Astrocyte of the cerebellum (primary cell): ENCODE results near the gene PLEKHH3.

Experiments
- DNase-seq: peaks from one replicate; pipeline ENCODE4 v3.0.0-alpha.2; 2011; ENCODE audit warnings: low read depth
- H3K4me3 ChIP-seq: 2 replicates; pipeline ENCODE4 v1.5.1; 2011; ENCODE audit warnings: mild to moderate bottlenecking, low read depth, low read length, moderate library complexity
- in situ Hi-C: cut with HindIII; loops from 2 replicates; pipeline ENCODE4 v1.10.0; 2017; ENCODE audit warnings: low sequenced_read_pairs
- TF ChIP-seq, protein P1 (sequence below): IDR thresholded peaks from 2 replicates; pipeline ENCODE4 v1.5.1; 2012; ENCODE audit warnings: low read length, low read depth, moderate library complexity, mild to moderate bottlenecking; ENCODE audit errors: missing control alignments

PLEKHH3 gene

DNA sequence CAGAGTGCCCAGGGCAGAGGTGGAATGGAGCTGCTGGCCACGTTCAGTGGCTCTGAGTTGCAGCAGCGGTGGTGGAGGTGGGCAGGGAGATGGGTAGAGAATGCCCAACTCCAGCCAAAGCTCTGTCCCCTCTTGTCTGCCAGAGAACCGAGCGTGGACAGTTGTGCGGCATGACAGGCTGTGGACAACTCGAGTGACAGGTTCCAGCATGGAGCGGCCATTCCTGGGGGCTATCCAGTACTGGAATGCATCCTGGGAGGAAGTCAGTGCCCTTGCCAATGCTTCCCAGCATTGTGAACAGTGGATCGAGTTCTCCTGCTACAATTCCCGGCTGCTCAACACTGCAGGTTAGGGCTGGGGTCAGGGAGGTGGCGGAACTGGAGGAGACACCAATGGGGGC is 13.8 kb upstream of the PLEKHH3 start:
- no peak for DNase-seq
- no peak overlapping the region for H3K4me3 ChIP-seq
- in situ Hi-C loops, result no loop called here
- TF ChIP-seq, protein P1, sequence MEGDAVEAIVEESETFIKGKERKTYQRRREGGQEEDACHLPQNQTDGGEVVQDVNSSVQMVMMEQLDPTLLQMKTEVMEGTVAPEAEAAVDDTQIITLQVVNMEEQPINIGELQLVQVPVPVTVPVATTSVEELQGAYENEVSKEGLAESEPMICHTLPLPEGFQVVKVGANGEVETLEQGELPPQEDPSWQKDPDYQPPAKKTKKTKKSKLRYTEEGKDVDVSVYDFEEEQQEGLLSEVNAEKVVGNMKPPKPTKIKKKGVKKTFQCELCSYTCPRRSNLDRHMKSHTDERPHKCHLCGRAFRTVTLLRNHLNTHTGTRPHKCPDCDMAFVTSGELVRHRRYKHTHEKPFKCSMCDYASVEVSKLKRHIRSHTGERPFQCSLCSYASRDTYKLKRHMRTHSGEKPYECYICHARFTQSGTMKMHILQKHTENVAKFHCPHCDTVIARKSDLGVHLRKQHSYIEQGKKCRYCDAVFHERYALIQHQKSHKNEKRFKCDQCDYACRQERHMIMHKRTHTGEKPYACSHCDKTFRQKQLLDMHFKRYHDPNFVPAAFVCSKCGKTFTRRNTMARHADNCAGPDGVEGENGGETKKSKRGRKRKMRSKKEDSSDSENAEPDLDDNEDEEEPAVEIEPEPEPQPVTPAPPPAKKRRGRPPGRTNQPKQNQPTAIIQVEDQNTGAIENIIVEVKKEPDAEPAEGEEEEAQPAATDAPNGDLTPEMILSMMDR, result no peak

DNA sequence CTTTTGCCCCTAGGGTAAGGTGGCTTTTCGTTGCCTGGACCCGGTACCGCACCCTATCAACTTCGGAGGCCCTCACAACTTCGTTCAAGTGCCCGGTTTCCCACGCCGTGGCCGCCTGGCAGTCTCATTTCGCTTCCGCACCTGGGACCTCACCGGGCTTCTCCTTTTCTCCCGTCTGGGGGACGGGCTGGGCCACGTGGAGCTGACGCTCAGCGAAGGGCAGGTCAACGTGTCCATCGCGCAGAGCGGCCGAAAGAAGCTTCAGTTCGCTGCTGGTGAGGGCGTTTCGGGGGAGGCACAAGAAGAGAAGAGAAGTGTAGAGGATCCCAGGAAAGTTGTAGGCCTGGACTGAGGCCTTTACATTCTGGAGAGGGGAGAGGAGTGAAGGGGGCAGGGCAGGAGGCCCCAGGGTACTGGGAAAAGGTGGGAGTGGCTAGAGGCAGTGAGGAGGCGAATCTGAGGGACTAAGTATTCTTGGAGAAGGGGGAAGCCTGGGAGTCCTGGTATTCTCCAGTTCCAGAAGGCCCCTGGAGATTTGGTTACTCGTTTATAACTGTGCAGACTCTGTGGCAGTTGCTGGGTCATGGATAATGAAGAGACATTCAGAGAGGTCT is 11.0 kb upstream of the PLEKHH3 start:
- DNase-seq, result no peak
- no peak overlapping the region for H3K4me3 ChIP-seq
- TF ChIP-seq, protein P1, result no peak
- in situ Hi-C loops, result no loop called here

DNA sequence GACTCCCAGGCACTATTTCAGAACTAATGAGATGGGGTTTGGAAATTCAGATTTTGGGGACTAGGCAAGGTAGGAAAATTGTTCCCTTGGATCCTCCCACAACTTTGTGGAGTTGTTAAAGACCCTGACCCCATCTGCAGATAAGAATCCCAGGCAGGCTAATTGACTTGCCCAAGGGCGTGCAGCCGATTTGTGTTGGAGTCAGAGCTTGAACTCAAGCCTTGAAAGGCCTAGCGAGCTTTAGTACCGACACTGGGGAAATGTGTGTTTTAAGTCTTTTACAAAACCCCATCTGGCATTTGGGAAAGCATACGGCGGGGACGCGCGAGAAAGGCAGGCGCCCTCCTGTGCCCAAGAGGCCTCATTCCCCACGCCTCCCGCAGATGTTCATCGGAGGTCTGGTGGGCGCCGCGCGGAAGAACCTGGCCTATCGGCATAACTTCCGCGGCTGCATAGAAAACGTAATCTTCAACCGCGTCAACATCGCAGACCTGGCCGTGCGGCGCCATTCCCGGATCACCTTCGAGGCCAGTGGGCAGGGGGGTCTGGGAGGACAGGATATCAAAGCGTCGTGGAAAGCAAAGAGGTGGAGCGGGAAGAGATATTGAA is 9.8 kb upstream of the PLEKHH3 start:
- in situ Hi-C loops, result no loop called here
- no peak overlapping the region for H3K4me3 ChIP-seq
- DNase-seq, result no peak
- TF ChIP-seq, protein P1, result no peak

DNA sequence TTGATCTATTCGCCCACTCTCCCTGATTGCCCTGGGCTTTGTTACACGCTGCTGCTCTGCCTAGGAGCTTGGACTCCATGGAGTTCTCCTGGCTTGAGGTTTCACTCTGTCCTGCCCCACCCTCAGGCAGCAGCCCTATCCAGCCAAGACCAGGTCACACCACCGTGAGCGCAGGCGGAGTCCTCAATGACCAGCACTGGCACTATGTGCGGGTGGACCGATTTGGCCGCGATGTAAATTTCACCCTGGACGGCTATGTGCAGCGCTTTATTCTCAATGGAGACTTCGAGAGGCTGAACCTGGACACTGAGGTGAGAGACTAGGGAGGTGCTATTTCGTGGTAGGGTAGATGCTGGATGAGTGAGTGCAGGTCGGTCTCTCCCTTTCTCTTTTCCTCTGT is 9.0 kb upstream of the PLEKHH3 start:
- TF ChIP-seq, protein P1, result no peak
- H3K4me3 ChIP-seq, result no peak overlapping the region
- DNase-seq, result no peak
- in situ Hi-C loops, result no loop called here

DNA sequence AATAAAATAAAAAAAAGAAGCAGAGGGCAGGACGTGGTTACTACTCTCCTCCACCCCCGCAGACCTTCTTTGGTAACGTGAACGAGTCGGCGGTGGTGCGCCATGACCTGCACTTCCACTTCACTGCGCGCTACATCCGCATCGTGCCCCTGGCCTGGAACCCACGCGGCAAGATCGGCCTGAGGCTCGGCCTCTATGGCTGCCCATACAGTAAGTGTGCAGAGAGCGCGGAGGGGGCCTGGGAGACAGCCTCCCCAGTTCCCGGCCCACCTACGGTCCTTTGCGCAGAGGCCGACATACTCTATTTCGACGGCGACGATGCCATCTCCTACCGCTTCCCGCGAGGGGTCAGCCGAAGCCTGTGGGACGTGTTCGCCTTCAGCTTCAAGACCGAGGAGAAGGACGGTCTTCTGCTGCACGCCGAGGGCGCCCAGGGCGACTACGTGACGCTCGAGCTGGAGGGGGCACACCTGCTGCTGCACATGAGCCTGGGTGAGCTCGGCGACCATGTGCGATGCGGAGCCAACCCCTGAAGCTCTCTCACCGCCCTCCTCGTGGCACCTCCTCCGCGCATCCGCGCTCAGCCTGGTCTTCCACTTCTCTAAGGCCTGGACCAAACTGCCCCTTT is 8.2 kb upstream of the PLEKHH3 start:
- DNase-seq, result no peak
- H3K4me3 ChIP-seq, result no peak overlapping the region
- TF ChIP-seq, protein P1, result no peak
- in situ Hi-C loops, result no loop called here

DNA sequence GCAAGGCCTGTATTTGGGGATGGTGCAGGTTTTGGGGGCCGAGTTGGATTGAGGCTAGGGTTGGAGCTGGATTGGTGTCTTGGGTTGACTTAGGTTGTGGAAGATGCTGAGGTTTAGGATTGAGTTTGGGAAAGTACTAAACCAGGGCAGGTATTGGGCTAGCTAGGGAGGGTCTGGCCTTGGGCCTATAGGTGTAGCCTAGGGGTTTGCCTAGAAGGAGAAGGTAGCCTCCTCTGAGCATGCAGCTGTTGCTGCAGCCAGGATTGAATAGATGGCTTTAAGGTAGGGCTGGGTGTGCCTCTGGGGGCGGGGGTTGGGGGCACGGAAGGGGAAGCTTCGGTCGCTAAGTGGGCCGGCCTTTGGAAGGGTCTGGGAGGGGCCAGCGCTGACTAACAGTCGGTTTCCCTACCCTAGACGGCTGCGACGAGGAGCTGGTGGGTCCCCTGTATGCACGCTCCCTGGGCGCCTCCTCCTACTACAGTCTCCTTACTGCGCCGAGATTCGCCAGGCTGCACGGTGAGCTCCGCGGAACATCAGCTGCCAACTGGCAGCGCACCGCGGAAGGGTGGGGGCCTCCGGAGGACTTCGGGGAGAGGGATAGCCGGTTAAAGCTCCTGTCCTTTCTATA is 6.7 kb upstream of the PLEKHH3 start:
- in situ Hi-C loops, result no loop called here
- H3K4me3 ChIP-seq, result peak overlapping the region; percentile 52
- DNase-seq, result no peak
- TF ChIP-seq, protein P1, result no peak
